OCI-M2 (cell line): ENCODE data around the gene RP2.

Source experiments
- DNase-seq: peaks from one replicate; lab custom pipeline; 2025; ENCODE audit not compliant: unreplicated experiment; lab: John Stamatoyannopoulos, UW

RP2 gene

DNA sequence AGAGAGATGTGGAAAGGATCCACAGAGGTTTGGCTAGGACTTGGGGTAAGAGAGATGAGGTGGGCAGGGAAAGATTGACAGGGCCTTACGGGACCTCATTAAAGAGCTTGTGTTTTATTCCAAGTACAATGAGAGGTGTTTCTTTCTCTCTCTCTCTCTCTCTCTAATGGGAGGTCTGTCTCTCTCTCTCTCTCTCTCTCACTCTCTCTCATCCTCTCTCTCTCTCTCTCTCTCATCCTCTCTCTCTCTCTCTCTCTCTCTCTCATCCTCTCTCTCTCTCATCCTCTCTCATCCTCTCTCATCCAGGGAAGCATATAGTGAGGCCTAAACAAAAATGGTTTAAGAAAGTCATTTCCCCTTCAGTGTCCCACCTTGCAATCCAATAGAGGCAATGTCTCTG lies 80.8 kb downstream of the RP2 start:
- DNase-seq = no peak

DNA sequence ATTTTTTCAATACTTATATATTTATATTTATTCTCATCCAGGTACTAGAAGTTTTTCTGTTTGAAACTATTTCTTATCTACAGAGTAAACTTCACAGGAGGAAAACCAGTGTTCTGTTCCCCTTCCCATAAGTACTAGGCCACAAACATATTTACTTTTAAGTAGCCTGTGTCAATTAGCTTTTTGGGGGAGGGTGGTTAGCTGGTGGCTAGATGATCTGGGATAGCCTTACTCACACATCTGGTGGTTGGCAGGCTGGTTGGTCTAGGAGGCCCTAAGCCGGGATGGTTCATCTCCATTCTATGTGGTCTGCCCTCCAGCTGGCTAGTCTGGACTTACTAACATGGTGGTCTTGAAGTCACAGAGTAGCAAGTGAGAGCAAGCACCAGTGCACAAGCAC lies 81.6 kb downstream of the RP2 start:
- no peak for DNase-seq

DNA sequence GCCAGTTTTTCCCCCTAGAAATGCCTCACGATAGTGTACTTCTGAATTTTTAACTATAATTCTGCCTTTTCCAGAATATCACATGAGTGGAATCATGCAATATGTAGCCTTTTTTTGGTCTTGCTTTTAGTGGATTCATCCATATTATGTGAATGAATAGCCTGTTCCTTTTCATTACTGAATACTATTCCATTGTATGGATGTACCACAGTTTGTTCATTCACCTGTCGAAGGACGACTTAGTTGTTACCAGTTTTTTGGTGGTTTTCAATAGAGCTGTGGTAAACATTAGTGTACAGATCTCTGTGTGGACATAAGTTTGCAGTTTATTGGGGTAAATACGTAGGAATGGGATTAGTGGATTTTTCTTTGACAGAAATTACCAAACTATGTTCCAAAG lies 83.4 kb downstream of the RP2 start:
- DNase-seq = no peak

DNA sequence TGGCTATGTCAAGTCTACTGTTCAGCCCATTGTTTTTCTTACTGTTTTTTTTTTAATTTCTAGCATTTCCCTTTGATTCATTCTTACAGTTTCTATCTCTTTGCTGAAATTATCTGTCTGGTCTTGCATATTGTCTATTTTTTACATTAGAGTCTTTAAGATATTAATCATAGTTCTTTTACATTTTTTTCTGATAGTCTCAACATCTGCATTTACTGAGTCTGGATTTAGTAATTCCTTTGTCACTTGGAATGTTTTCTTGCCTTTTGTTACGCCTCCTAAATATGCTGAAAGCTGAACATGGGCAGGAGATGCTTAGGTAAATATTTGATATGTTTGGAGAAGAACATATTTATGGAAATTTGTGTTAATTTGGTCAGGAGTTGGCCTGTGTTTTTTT lies 85.8 kb downstream of the RP2 start:
- no peak for DNase-seq

DNA sequence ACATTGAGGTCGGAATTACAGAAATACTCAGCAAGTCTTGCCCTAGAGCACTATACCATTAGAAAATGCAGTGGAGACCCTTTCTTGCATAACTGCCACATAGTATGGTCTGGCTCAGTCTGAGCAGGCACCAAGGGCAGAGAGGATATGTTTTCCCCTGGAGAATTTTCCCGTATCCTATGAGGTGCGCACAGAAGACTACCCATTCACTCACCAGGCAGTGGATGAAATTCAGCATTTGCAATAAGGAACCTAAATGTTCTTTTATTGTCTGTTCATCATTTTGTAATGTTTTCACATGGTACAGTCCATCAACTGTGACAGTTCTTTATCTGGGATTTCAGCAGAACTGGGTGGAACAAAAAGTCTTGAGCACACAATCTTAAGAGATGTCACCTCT lies 90.9 kb downstream of the RP2 start:
- DNase-seq = no peak

DNA sequence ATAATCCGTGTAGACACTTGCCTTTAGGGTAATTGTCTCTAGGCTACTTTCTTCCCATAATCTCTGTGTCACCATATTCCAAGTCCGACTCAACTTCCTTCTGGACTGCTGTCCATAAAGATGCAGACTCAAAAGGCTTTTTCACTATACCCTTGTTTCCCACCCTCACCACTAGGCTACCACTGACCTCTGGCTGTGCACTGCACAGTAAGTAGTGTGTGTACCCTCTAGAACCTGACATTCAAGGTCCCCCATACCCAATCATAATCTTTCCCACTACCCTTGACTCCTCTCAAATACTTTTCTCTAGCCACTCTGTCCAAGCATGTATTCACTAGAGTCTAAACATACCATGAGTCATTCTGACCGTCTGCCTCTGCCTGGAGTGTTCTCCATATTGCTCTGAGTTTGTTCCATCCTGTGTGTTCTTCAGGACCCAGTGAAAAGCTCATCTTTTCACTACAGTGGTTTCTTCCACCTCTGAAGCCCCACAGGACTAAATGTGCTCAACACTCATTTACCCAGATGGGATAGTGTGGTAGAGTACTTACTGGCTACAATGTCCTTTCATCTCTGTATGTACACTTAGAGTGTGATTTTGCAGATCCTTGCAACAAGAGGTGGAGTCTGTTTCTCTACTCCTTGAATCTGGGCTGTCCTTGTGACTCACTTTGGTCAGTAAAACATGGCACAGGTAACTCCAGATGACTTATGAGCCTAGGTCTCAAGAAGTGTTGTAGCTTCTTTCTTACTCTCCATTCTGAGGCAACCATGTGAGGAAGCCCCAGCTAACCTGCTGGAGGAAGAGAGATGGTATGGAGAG lies 92.8 kb downstream of the RP2 start:
- no peak for DNase-seq
